HG03520 (cell line): ENCODE measurements around the gene ZCCHC7.

ENCODE experiments used
- ATAC-seq: cut with Tn5 transposase; IDR thresholded peaks from one replicate; pipeline ENCODE4 v1.9.1; 2021; ENCODE audit warnings: mild to moderate bottlenecking, moderate library complexity; ENCODE audit not compliant: unreplicated experiment

Gene ZCCHC7

DNA sequence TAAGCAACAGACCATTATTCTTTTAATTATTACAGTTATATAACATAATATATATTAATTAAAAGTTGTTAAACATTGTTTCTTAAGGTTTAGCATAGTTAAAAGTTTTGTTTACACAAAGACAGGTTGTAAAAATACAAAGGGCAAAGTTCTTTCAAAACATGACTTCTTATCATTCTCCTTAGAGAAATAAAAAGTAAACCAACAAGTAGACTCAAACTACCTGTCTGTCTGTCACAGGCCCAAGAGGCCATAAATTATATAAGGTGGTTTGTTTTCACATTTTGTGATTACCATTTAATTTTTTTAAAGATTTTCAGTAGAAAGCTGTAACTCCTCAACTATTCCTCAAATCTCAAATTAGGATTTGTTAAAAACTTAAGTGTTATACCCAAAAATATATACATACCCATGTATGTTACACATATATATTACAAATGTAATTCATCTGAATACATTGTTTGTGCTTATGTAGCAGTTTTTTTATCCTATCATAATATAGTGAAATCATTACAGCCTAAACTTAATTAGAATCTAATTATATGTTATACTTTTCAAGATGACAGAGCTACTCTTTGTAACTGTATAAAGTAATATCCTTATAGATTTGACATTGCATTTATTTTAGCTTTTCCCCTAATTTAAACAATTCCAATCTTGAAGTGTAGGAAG is 208.3 kb downstream of the ZCCHC7 start:
- no peak for ATAC-seq

DNA sequence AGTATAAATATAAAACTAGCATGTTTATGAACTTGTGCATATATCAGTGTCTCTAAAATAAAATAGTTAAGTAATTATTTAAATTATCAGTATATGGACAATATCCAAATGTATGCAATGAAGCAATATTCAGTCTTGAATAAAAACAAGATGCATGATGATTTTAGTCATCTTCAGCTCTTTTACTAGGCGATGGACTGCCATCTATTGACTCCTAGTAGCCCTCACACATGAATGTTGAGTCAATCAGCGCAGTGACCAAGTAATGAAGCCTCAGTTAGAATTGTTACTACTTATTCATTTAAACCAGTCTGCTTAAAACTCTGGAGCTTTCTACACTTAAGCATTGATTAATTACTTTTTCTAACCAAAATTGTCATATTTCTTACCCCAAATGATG is 209.2 kb downstream of the ZCCHC7 start:
- ATAC-seq, result no peak

DNA sequence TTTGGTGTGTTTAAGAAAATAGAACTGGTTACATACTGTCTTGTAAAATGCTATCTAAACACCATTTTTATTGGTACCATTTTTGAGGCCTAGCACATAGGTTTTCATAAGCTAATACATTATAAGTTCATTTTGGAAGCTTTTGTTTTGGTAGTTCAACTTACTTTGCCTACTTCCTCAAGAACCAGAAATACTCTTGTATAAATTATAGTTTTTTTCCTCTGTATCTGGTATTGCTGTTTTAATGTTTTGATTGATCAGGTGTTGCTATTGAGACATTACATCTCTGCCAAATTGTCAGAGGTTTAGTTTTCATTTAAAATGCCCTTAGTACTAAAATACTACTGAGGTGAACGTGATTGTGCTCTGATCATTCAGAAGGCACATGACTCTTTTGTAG is 211.5 kb downstream of the ZCCHC7 start:
- no peak for ATAC-seq

DNA sequence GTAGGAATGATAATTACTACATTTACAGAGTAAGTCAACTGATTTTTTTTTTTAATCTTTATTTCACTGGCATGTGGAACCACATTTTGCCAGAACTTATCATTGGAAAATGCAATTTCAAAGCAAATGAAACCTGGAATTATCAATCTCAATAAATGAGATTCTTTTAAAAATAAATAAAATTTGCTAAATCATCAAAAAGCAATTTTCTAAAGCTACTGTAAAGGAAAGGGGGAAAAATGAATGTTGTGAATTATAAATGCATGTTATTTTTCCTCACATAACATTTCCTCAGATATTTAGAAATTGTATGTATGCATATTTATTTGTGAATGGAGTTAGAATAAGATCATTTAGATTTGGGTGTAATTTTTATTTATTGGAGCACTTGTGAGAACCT is 212.2 kb downstream of the ZCCHC7 start:
- no peak for ATAC-seq

DNA sequence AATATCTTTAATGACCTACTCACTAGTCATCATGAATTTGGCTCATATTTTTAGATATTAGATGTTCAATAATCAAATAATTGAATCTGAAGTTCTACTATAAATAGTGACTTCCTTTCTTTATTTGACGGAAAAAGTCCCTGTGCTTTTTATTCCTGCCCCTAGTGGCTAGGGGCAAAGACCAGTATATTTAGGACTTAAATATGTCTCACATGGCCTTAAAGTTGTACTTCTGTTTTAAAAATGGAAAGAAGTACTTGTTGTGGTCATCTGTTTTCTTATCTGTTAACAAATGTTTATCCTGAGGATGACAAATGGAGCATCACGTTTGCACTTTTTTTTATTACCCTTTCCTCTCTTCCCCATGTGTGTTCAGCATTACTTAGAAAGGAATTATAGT is 212.9 kb downstream of the ZCCHC7 start:
- no peak for ATAC-seq

- ATAC-seq, result no peak
Measured at GRCh38 chr9:37335238-37335637, 214.9 kb downstream of the ZCCHC7 start.

- ATAC-seq, result no peak
Measured at GRCh38 chr9:37336150-37336549, 215.8 kb downstream of the ZCCHC7 start.

- no peak for ATAC-seq
Measured at GRCh38 chr9:37337301-37337890, 217.0 kb downstream of the ZCCHC7 start.

GRCh38 chr9:37338218-37338617 is 217.8 kb downstream of the ZCCHC7 start:
- no peak for ATAC-seq

GRCh38 chr9:37339923-37340322 is 219.5 kb downstream of the ZCCHC7 start:
- no peak for ATAC-seq

DNA sequence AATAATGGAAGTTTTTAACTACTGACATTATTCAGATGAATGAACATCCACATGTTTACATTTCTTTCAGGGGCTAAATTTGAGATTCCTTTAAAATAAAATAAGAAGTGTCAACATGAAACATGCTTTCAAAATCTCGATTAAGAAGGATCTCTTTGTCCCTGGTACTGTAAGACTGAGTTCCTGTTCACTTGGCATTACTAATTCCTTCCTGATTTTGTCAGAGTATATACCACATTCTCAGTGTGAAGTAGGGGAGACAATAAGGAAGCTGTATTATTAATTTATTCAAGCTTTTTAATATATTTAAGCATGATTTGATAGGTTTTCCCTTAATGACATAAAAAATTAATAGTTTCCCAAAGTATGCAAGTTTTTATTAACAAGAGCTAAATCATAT is 220.6 kb downstream of the ZCCHC7 start:
- no peak for ATAC-seq

DNA sequence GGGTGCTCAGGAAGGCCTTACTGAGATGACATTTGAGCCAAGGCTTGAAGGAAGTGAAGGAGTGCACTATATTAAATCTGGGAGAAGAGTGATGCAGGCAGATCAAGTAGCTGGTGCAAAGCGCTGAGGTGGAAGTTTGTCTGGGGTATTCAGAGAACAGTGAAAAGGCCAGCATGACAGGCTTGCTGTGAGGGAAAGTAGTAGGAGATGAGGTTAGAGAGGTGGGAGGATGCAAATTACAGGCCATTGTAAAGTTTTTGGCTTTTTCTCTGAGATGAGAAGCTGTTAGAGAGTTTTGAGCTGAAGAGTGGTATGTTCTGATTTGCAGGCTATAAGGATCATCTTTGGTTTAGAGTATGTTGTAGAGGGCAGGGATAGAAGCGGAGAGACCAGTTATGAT is 221.3 kb downstream of the ZCCHC7 start:
- ATAC-seq, result no peak

GRCh38 chr9:37342493-37342892 is 222.1 kb downstream of the ZCCHC7 start:
- ATAC-seq, result no peak

DNA sequence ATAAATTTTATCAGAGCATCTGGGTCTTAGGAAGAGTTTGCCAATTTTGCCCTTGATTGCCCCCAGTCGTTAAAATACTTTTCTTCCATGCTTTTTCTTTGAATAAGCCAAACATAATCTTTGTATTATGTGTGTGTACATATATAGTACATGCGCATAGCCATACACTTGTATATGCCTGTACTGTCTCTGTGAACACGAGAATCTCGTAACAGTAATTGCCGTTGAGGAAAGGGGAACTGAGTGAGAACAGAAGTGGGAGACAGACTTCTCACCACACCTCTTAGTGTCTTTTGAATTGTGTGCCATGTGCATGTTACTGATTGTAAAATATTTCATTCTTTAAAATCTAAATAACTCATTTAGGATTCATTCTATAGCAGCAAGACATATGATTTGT is 222.5 kb downstream of the ZCCHC7 start:
- ATAC-seq, result no peak

DNA sequence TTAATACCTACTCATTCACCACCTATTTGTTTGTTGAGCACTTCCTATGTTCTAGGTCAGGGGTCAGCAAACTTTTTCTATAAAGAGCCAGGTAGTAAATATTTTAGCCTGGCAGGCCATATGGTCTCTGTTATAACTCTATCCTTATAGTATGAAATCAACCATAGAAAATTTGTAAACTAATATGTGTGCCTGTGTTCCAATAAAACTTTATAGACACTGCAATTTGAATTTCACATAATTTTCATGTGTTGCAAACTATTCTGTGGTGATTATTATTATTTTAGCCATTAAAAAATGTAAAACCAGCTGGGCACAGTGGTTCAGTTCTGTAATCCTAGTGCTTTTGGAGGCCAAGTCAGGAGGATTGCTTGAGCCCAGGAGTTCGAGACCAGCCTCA is 223.3 kb downstream of the ZCCHC7 start:
- ATAC-seq, result no peak

GRCh38 chr9:37345038-37345437 is 224.7 kb downstream of the ZCCHC7 start:
- no peak for ATAC-seq

DNA sequence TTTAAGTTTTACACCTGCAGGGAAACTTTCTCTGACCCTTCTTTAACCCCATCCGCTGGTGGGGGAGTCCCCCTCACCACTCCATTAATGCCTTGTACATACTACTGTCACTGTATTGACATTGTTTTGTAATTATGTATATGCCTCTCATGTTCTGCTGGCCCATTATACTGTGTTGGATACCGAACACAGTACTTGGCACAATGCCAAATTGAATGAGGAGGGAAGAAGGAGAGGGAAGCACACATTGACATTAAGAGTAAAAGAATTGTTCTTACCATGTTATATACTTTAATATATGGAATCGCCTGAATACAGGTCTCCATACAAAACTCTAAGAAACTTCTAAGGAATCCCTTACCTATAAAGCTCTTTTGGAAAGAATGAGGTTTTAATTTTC is 228.5 kb downstream of the ZCCHC7 start:
- ATAC-seq, result no peak

- ATAC-seq, result no peak
Measured at GRCh38 chr9:37350486-37351190, 230.3 kb downstream of the ZCCHC7 start.

DNA sequence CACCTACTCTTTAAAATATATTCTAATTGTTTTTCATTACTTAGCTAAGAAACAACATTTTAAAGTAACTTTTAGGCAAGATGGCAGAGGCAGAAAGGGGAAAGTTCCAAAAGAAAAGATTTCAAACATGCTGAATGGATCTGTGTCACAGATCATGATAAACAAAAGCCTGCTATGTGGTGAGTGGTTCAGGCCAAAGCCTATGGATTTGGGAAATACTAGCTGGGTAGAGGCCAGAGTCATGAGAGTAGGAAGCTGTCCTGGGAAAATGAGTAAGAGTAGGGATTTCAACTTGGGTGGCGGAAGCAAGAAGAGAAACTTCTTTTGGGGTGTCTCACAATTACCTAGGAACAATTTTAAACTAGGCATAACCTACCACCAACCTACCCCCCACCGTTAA is 233.4 kb downstream of the ZCCHC7 start:
- ATAC-seq, result no peak

- ATAC-seq, result no peak
Measured at GRCh38 chr9:37362430-37362829, 242.1 kb downstream of the ZCCHC7 start.

- no peak for ATAC-seq
Measured at GRCh38 chr9:37363124-37363523, 242.8 kb downstream of the ZCCHC7 start.

DNA sequence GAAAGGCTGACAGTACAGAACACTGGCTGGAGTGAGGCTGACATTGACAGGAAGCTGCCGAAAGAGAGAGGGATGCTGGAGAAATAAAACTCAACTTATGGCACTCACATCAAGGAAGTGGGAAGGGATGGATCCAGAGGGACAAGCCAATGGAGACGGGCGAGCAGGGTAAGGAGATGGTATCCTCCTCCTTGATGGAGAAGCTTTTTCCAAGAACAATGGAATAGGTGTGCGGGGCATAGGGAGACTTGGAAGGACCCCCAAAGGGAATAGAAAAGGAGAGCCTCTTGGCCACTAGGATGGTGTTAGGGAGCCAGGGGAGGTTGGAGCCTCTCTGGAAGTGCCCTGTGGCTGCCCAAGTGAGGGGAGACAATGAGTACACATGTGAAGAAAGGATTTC is 243.8 kb downstream of the ZCCHC7 start:
- no peak for ATAC-seq
